ENCODE measurements around the gene AQP2. TPM values are rescaled to one million over a fixed set of nuclear protein-coding genes. Genes with fewer than 3 reads are reported as not detected.

AQP2 gene
- total RNA-seq, 2 donors from 2014 or later: not detected

GRCh38 chr12:49939307-49939706 is 11.2 kb upstream of the AQP2 start:
- Histone ChIP-seq H3K27ac (no peak overlapping the region), H3K4me3 (no peak overlapping the region), H3K9ac (ENCODE audit: low read depth in 2 of 2, low read length in 2 of 2) (no peak overlapping the region), H3K36me3 (no peaks in the 10 kb centered on the region), H3K27me3 (no peaks in the 10 kb centered on the region), H3K9me3 (no peaks in the 10 kb centered on the region), H3K4me1 (no peaks in the 10 kb centered on the region)
- intact Hi-C loops (cut with DNase I): no loop called here
- no peak for DNase-seq
- TF ChIP-seq CTCF (IDR thresholded peaks at IDR 0.05): no peak

GRCh38 chr12:49939707-49940106 is 10.8 kb upstream of the AQP2 start:
- DNase-seq: no peak
- intact Hi-C loops (cut with DNase I): no loop called here

GRCh38 chr12:49941556-49942511 is 8.7 kb upstream of the AQP2 start:
- Histone ChIP-seq H3K4me1 (peaks cover 8% of the 10 kb centered on the region), H3K36me3 (no peaks in the 10 kb centered on the region), H3K27me3 (no peaks in the 10 kb centered on the region), H3K27ac (no peak overlapping the region), H3K4me3 (no peak overlapping the region), H3K9ac (ENCODE audit: low read depth in 2 of 2, low read length in 2 of 2) (no peak overlapping the region), H3K9me3 (no peaks in the 10 kb centered on the region)
- intact Hi-C loops (cut with DNase I): no loop called here
- DNase-seq: no peak
- no peak for TF ChIP-seq CTCF (IDR thresholded peaks at IDR 0.05)

More at GRCh38 chr12:49939707-49940106, 10.8 kb upstream of the AQP2 start:
- H3K9ac ChIP-seq (ENCODE audit: low read depth in 2 of 2, low read length in 2 of 2): no peak overlapping the region
- TF ChIP-seq CTCF (IDR thresholded peaks at IDR 0.05): no peak
- H3K36me3 ChIP-seq: no peaks in the 10 kb centered on the region
- no peaks in the 10 kb centered on the region for H3K4me1 ChIP-seq
- no peaks in the 10 kb centered on the region for H3K27me3 ChIP-seq
- H3K9me3 ChIP-seq: no peaks in the 10 kb centered on the region
- no peak overlapping the region for H3K27ac ChIP-seq
- no peak overlapping the region for H3K4me3 ChIP-seq

- Histone ChIP-seq H3K4me3 (no peak overlapping the region), H3K9ac (ENCODE audit: low read depth in 2 of 2, low read length in 2 of 2) (no peak overlapping the region), H3K36me3 (no peaks in the 10 kb centered on the region), H3K9me3 (no peaks in the 10 kb centered on the region), H3K27me3 (no peaks in the 10 kb centered on the region), H3K27ac (no peak overlapping the region), H3K4me1 (peaks cover 8% of the 10 kb centered on the region)
- intact Hi-C loops (cut with DNase I): no loop called here
- no peak for TF ChIP-seq CTCF (IDR thresholded peaks at IDR 0.05)
- no peak for DNase-seq
Observed at GRCh38 chr12:49942512-49942893, 8.0 kb upstream of the AQP2 start.

GRCh38 chr12:49942921-49943624 is 7.5 kb upstream of the AQP2 start:
- peaks cover 8% of the 10 kb centered on the region for H3K4me1 ChIP-seq
- DNase-seq: peak; percentile 76
- intact Hi-C loops (cut with DNase I): no loop called here

More at GRCh38 chr12:49942921-49943624, 7.5 kb upstream of the AQP2 start:
- Histone ChIP-seq H3K9ac (ENCODE audit: low read depth in 2 of 2, low read length in 2 of 2) (no peak overlapping the region), H3K9me3 (no peaks in the 10 kb centered on the region), H3K36me3 (no peaks in the 10 kb centered on the region), H3K4me3 (no peak overlapping the region), H3K27ac (no peak overlapping the region), H3K27me3 (no peaks in the 10 kb centered on the region)
- no peak for TF ChIP-seq CTCF (IDR thresholded peaks at IDR 0.05)
